Activated CD8-positive, alpha-beta T cell treated with anti-CD3 and anti-CD28 coated beads for 36 hours (primary cell): Measurements from ENCODE around the gene UBXN2A. TPM values are rescaled to one million over a fixed set of nuclear protein-coding genes. Genes with fewer than 3 reads are reported as not detected.

ENCODE experiments used
- ATAC-seq: fragments of 200-7000 bp; cut with Tn5 transposase; one replicate; pipeline ENCODE4 v1.10.0; 2021; ENCODE audit warnings: mild to moderate bottlenecking, moderate library complexity
- CTCF ChIA-PET: fragments of 350-600 bp; sonication (Branson Sonifier 250); formaldehyde crosslinking; loops from one replicate; lab custom pipeline; 2021; ENCODE audit warnings: antibody characterized with exemption; lab: Charles Lee
- POLR2A ChIA-PET: fragments of 350-600 bp; sonication (Branson Sonifier 250); formaldehyde crosslinking; loops from one replicate; lab custom pipeline; 2021; ENCODE audit warnings: antibody characterized with exemption; lab: Charles Lee
- DNase-seq: peaks from one replicate; pipeline ENCODE4 v3.0.0-alpha.2; 2020
- H3K27ac Mint-ChIP-seq: one replicate; pipeline ENCODE4 v1.8.0; 2021; ENCODE audit warnings: mild to moderate bottlenecking, mixed read lengths
- H3K27me3 Mint-ChIP-seq: one replicate; pipeline ENCODE4 v1.8.0; 2021; ENCODE audit warnings: mixed read lengths
- H3K36me3 Mint-ChIP-seq: one replicate; pipeline ENCODE4 v1.8.0; 2021; ENCODE audit warnings: low read depth, mixed read lengths
- H3K4me1 Mint-ChIP-seq: one replicate; pipeline ENCODE4 v1.8.0; 2021; ENCODE audit warnings: low read depth, mixed read lengths
- H3K4me3 Mint-ChIP-seq: one replicate; pipeline ENCODE4 v1.8.0; 2021; ENCODE audit warnings: mild to moderate bottlenecking, moderate library complexity, mixed read lengths
- H3K9me3 Mint-ChIP-seq: one replicate; pipeline ENCODE4 v1.8.0; 2021; ENCODE audit warnings: mixed read lengths
- CTCF ChIP-seq: fragments of 200-600 bp; IDR thresholded peaks from one replicate; pipeline ENCODE4 v1.8.0; 2022; ENCODE audit warnings: antibody characterized with exemption, mild to moderate bottlenecking
- intact Hi-C: fragments of 100-400 bp; cut with micrococcal nuclease; formaldehyde crosslinking; loops from one replicate; pipeline ENCODE4 v1.10.0; 2022
- total RNA-seq, 2 experiments: library from RNA; stranded (reverse); gene quantifications; one replicate each; pipeline ENCODE4 v1.2.3, GENCODE V29; 2021

The UBXN2A gene
- total RNA-seq, 2 experiments from 2014 or later, result 11.1 to 11.2 TPM

GRCh38 chr2:23925702-23926289 lies 14.5 kb upstream of the UBXN2A start:
- Mint-ChIP-seq H3K4me1 (peaks cover 49% of the 10 kb centered on the region), H3K27me3 (no peaks in the 10 kb centered on the region), H3K4me3 (peak overlapping the region; percentile 95), H3K36me3 (no peaks in the 10 kb centered on the region), H3K9me3 (no peaks in the 10 kb centered on the region), H3K27ac (peak overlapping the region; percentile 99)
- TF ChIP-seq CTCF, result no peak
- CTCF ChIA-PET, result interaction anchor here (0.7 to 7.1 kb wide), 16 partner anchors 8 to 158 kb away, joined by 3 to 74 read pairs (median 6); partner anchors contain the start of genes SF3B6, TP53I3, UBXN2A and WDCP
- intact Hi-C loops, result loop anchor here (5.0 kb wide), 1 partner anchor 152 kb away; the partner anchor contains the start of gene SF3B6
- POLR2A ChIA-PET, result interaction anchor here (1.0 to 5.6 kb wide), 26 partner anchors 11 to 198 kb away, joined by 3 to 63 read pairs (median 5); partner anchors contain the start of genes SF3B6, TP53I3, UBXN2A and WDCP
- DNase-seq (peak; percentile 78), ATAC-seq (peak; percentile 60)

GRCh38 chr2:23926290-23926749 lies 13.9 kb upstream of the UBXN2A start:
- Mint-ChIP-seq H3K9me3 (no peaks in the 10 kb centered on the region), H3K27me3 (no peaks in the 10 kb centered on the region), H3K4me3 (peak overlapping the region; percentile 95), H3K4me1 (peaks cover 48% of the 10 kb centered on the region), H3K36me3 (no peaks in the 10 kb centered on the region), H3K27ac (peak overlapping the region; percentile 99)
- intact Hi-C loops, result loop anchor here (5.0 kb wide), 1 partner anchor 151 kb away; the partner anchor contains the start of gene SF3B6
- CTCF ChIA-PET, result interaction anchor here (0.7 to 7.1 kb wide), 30 partner anchors 8 to 198 kb away, joined by 3 to 74 read pairs (median 4); partner anchors contain the start of genes FKBP1B, SF3B6, TP53I3 and UBXN2A
- POLR2A ChIA-PET, result interaction anchor here (0.9 to 5.6 kb wide), 27 partner anchors 7 to 198 kb away, joined by 3 to 63 read pairs (median 4); partner anchors contain the start of genes SF3B6, TP53I3, UBXN2A and WDCP
- ATAC-seq (peak; percentile 12), DNase-seq (peak; percentile 36)
- no peak for TF ChIP-seq CTCF

GRCh38 chr2:23926750-23927571 lies 13.3 kb upstream of the UBXN2A start, which contains the start of gene ATAD2B:
Gene ATAD2B, minus strand, starts transcription at chr2:23927123. Its CDS starts 353 bp downstream, at chr2:23926770.
- peaks cover 42% of the 10 kb centered on the region for H3K4me1 Mint-ChIP-seq

GRCh38 chr2:23934259-23934658 lies 6.0 kb upstream of the UBXN2A start:
- Mint-ChIP-seq H3K4me3 (no peak overlapping the region), H3K4me1 (peaks cover 6% of the 10 kb centered on the region), H3K36me3 (no peaks in the 10 kb centered on the region), H3K27me3 (peaks cover 6% of the 10 kb centered on the region), H3K9me3 (no peaks in the 10 kb centered on the region), H3K27ac (no peak overlapping the region)
- ATAC-seq (no peak), DNase-seq (no peak)
- ChIA-PET POLR2A (no interaction called here), CTCF (interaction anchor here (1.0 kb wide), 1 partner anchor 8 kb away, joined by 4 read pairs; no protein-coding TSS in a partner anchor)
- TF ChIP-seq CTCF, result no peak
- intact Hi-C loops, result no loop called here

More at GRCh38 chr2:23926750-23927571, 13.3 kb upstream of the UBXN2A start, which contains the start of gene ATAD2B:
- peak within 1 kb of the TSS; percentile 99 for H3K27ac Mint-ChIP-seq
- ChIA-PET CTCF (interaction anchor here (0.8 to 7.1 kb wide), 27 partner anchors 9 to 197 kb away, joined by 3 to 74 read pairs (median 4); partner anchors contain the start of genes FKBP1B, SF3B6, TP53I3 and UBXN2A), POLR2A (interaction anchor here (0.6 to 5.6 kb wide), 33 partner anchors 8 to 309 kb away, joined by 3 to 63 read pairs (median 4); partner anchors contain the start of genes SF3B6, TP53I3, UBXN2A and WDCP)
- H3K4me3 Mint-ChIP-seq, result peak within 1 kb of the TSS; percentile 95
- peak; percentile 67 for TF ChIP-seq CTCF
- ATAC-seq, result peak; percentile 88
- intact Hi-C loops, result loop anchor here (5.0 kb wide), 1 partner anchor 150 kb away; the partner anchor contains the start of gene SF3B6
- DNase-seq, result peak; percentile 94
- H3K9me3 Mint-ChIP-seq, result no peaks in the 10 kb centered on the region
- no peaks in the 10 kb centered on the region for H3K36me3 Mint-ChIP-seq
- H3K27me3 Mint-ChIP-seq, result no peaks in the 10 kb centered on the region
